Upper lobe of left lung (tissue), 6 donors: ENCODE data around the gene RAB42. TPM values are rescaled to one million over a fixed set of nuclear protein-coding genes. Genes with fewer than 3 reads are reported as not detected.
A peak's percentile ranks its signal among the peaks of the same experiment; 100 is the strongest.

ENCODE experiments used
- ATAC-seq, 2 donors: fragments of 200-7000 bp; cut with Tn5 transposase; one replicate each; pipeline ENCODE4 v1.9.1; 2022; ENCODE audit warnings: mild to moderate bottlenecking in 2 of 2, moderate library complexity in 2 of 2; ENCODE audit not compliant: low FRiP score in 2 of 2
- DNase-seq, 2 donors: peaks; one replicate each; pipeline ENCODE4 v3.0.0-alpha.2; 2019 to 2020
- H3K27ac ChIP-seq, 4 donors: fragments of 200-600 bp; sonication (generic); one replicate each; pipeline ENCODE4 v1.5.1; 2016 to 2019
- H3K27me3 ChIP-seq, 4 donors: fragments of 200-600 bp; sonication (generic); one replicate each; pipeline ENCODE4 v1.5.1; 2017 to 2019
- H3K36me3 ChIP-seq, 4 donors: fragments of 200-600 bp; sonication (generic); one replicate each; pipeline ENCODE4 v1.5.1; 2016 to 2019
- H3K4me1 ChIP-seq, 4 donors: fragments of 200-600 bp; sonication (generic); one replicate each; pipeline ENCODE4 v1.5.1; 2018 to 2019
- H3K4me3 ChIP-seq, 4 donors: fragments of 200-600 bp; sonication (generic); one replicate each; pipeline ENCODE4 v1.5.1; 2017 to 2019; ENCODE audit warnings: mild to moderate bottlenecking in 2 of 4, moderate library complexity in 1 of 4
- H3K9me3 ChIP-seq, 4 donors: fragments of 200-600 bp; sonication (generic); one replicate each; pipeline ENCODE4 v1.5.1; 2018 to 2019
- EP300 ChIP-seq, 4 donors: sonication (generic); formaldehyde crosslinking; IDR thresholded peaks; one replicate each; pipeline ENCODE4 v1.5.1; 2017; ENCODE audit warnings: antibody characterized with exemption in 4 of 4, control low read depth in 2 of 4
- POLR2A ChIP-seq, 4 donors: fragments of 450-650 bp; IDR thresholded peaks; one replicate each; pipeline ENCODE4 v1.5.1; 2016 to 2017; ENCODE audit warnings: antibody characterized with exemption in 4 of 4, mild to moderate bottlenecking in 2 of 4
- POLR2AphosphoS5 ChIP-seq, 2 donors: sonication (generic); formaldehyde crosslinking; IDR thresholded peaks; one replicate each; pipeline ENCODE4 v1.5.1; 2017; ENCODE audit warnings: antibody characterized with exemption in 2 of 2
- WGBS, 2 donors: methylation state at CpG; one replicate each; pipeline ENCODE4 v1.1.5; 2017 to 2018; 5-methylcytosine and 5-hydroxymethylcytosine counted together
- total RNA-seq, 6 donors: library from RNA; depleted of rRNA in 4 of 6; stranded (reverse); fragments of >200 nt in 4 of 6; gene quantifications; one replicate each; pipeline versions ENCODE4 v1.1.0 to v1.2.1, GENCODE V29; 2016 to 2021
- TF ChIP-seq, protein P1 (sequence below), 6 experiments: fragments of 450-650 bp in 4 of 6; fragments of 200-600 bp in 2 of 6; sonication (generic) in 2 of 6; IDR thresholded peaks; one replicate each; pipeline ENCODE4 v1.5.1; 2016 to 2019; ENCODE audit warnings: antibody characterized with exemption in 6 of 6
- donor health status: DM: no; HTN: no; CAD: no; lungs with moderate emphysema.
- donor health status: DM: no; HTN: yes; CAD: no; lungs with severe emphysema.

The RAB42 gene
- total RNA-seq, 6 donors from 2014 or later, result 3.9 to 13.7 (median 9.8) TPM

DNA sequence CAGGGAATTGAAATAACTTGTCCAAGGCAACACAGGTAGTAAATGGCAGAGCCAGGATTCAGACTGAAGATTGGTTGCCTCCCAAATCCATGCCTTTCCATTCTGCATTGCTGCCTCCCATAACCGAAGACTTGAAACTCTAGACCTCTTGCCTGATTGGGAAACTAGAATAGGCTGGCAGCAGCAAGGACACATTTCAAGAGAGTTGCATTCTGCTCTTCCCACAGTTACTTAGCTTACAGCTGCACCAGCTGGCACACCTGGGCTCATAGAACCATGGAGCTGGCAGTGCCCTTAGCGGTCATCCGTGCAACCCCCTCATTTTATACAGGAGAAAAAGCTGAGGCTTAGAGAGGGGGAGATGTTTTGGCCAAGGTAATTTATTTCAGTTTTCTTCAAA lies 31.2 kb upstream of the RAB42 start:
- no peaks in the 10 kb centered on the region for H3K9me3 ChIP-seq
- H3K4me1 ChIP-seq, result peaks cover 0 to 6% (median 0%) of the 10 kb centered on the region in 4 donors
- peaks cover 35 to 99% (median 79%) of the 10 kb centered on the region in 4 donors for H3K36me3 ChIP-seq
- DNase-seq, result no peak
- no peaks in the 10 kb centered on the region for H3K27me3 ChIP-seq
- H3K27ac ChIP-seq, result no peak overlapping the region
- H3K4me3 ChIP-seq, result no peak overlapping the region
- 91 to 100% methylated on average over 3 of the region's 3 CpGs for WGBS, 2 donors
- no peak for ATAC-seq
- TF ChIP-seq EP300 (IDR thresholded peaks at IDR 0.05) (no peak), POLR2AphosphoS5 (IDR thresholded peaks at IDR 0.05) (no peak), POLR2A (IDR thresholded peaks at IDR 0.05) (no peak)
- TF ChIP-seq, protein P1, sequence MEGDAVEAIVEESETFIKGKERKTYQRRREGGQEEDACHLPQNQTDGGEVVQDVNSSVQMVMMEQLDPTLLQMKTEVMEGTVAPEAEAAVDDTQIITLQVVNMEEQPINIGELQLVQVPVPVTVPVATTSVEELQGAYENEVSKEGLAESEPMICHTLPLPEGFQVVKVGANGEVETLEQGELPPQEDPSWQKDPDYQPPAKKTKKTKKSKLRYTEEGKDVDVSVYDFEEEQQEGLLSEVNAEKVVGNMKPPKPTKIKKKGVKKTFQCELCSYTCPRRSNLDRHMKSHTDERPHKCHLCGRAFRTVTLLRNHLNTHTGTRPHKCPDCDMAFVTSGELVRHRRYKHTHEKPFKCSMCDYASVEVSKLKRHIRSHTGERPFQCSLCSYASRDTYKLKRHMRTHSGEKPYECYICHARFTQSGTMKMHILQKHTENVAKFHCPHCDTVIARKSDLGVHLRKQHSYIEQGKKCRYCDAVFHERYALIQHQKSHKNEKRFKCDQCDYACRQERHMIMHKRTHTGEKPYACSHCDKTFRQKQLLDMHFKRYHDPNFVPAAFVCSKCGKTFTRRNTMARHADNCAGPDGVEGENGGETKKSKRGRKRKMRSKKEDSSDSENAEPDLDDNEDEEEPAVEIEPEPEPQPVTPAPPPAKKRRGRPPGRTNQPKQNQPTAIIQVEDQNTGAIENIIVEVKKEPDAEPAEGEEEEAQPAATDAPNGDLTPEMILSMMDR (IDR thresholded peaks at IDR 0.05), result no peak

DNA sequence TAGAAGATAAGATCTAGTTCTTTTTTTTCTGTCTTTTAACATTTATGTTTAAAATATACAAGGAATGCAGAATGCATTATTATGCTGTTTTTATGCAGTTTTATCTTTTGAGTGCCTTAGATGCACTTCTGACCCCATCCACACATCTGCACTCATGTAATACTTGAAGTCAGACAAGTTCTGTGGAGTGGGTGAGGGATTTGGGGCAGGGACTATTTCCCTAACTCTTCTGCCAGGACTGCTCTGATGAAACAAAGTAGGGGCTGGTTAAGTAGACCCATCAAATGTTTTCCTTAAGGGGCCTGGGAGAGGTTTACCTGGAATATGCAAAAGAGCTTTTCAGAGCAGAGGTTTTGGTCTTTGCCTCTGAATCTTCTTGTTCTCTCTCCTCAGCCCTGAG lies 27.8 kb upstream of the RAB42 start:
- DNase-seq, result no peak
- H3K27me3 ChIP-seq, result no peaks in the 10 kb centered on the region
- peak overlapping the region in 1 of 4 donors; percentile 68 for H3K27ac ChIP-seq
- H3K4me3 ChIP-seq, result no peak overlapping the region
- peaks cover 43 to 100% (median 87%) of the 10 kb centered on the region in 4 donors for H3K36me3 ChIP-seq
- ATAC-seq, result no peak
- H3K4me1 ChIP-seq, result peaks cover 0 to 6% (median 0%) of the 10 kb centered on the region in 4 donors
- no peak for TF ChIP-seq POLR2A (IDR thresholded peaks at IDR 0.05)
- TF ChIP-seq, protein P1 (IDR thresholded peaks at IDR 0.05), result no peak
- TF ChIP-seq EP300 (IDR thresholded peaks at IDR 0.05), result no peak
- no peak for TF ChIP-seq POLR2AphosphoS5 (IDR thresholded peaks at IDR 0.05)
- H3K9me3 ChIP-seq, result no peaks in the 10 kb centered on the region

DNA sequence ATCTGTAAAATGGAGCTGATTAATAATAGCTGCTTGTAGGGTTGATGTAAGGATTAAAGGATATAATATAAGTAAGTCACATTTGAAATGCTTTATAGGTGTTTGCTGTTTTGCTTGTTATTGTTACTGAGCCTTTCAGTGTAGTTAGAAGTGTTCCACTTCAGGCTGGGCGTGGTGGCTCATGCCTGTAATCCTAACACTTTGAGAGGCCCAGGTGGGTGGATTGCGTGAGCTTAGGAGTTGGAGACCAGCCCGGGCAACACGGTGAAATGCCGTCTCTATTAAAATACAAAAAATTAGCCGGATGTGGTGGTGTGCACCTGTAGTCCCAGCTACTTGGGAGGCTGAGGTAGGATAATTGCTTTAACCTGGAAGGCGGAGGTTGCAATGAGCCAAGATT lies 27.0 kb upstream of the RAB42 start:
- peak overlapping the region in 1 of 4 donors; percentile 68 for H3K27ac ChIP-seq
- WGBS, 2 donors, result 75 to 84% methylated on average over 7 of the region's 7 CpGs
- H3K27me3 ChIP-seq, result no peaks in the 10 kb centered on the region
- DNase-seq, result peak in 1 of 2 donors; percentile 77
- H3K4me1 ChIP-seq, result peaks cover 0 to 6% (median 0%) of the 10 kb centered on the region in 4 donors
- H3K9me3 ChIP-seq, result no peaks in the 10 kb centered on the region
- TF ChIP-seq, protein P1 (IDR thresholded peaks at IDR 0.05), result no peak
- TF ChIP-seq POLR2AphosphoS5 (IDR thresholded peaks at IDR 0.05) (no peak), EP300 (IDR thresholded peaks at IDR 0.05) (no peak), POLR2A (IDR thresholded peaks at IDR 0.05) (no peak)
- H3K36me3 ChIP-seq, result peaks cover 43 to 98% (median 82%) of the 10 kb centered on the region in 4 donors
- H3K4me3 ChIP-seq, result no peak overlapping the region
- ATAC-seq, result peak in 1 of 2 donors; percentile 37

DNA sequence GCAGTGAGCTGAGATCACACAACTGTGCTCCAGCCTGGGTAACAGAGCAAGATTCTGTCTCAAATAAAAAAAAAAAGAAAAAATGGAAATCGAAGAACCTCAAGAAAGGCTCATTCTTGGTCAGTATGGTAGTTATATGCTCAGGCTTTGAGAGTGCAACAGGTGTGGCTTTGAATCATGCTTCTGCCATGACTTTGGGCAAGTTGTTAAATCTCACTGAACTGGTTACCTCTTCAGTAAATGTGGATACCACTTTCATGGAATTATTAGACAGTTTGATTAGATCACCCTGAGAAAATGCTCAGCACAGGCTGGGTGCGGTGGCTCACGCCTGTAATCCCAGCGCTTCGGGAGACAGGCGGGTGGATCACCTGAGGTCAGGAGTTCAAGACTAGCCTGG lies 26.3 kb upstream of the RAB42 start:
- Histone ChIP-seq H3K4me1 (peaks cover 0 to 6% (median 0%) of the 10 kb centered on the region in 4 donors), H3K9me3 (no peaks in the 10 kb centered on the region), H3K4me3 (no peak overlapping the region), H3K27me3 (no peaks in the 10 kb centered on the region), H3K36me3 (peaks cover 38 to 98% (median 79%) of the 10 kb centered on the region in 4 donors), H3K27ac (no peak overlapping the region)
- no peak for DNase-seq
- WGBS, 2 donors, result 87 to 100% methylated on average over 6 of the region's 6 CpGs
- TF ChIP-seq EP300 (IDR thresholded peaks at IDR 0.05) (no peak), POLR2AphosphoS5 (IDR thresholded peaks at IDR 0.05) (no peak), POLR2A (IDR thresholded peaks at IDR 0.05) (no peak)
- TF ChIP-seq, protein P1 (IDR thresholded peaks at IDR 0.05), result no peak
- ATAC-seq, result no peak

DNA sequence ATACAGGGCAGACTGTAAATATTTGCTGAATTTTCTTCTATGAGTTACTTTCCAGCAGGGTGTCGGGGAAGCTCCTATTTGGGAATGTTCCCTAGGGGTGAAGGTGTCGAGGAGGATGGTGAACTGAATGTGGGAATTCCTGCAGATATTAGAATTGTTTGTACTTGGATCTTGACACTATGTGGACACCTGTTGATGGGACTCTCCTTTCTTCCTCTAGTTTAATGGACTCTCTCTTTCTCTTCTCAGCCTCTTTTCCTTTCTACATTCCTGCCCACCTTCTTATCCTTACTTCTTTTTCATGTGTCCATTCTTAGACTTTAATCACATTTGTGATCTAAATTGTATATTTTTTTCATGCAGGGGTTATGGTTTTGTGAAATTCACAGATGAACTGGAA lies 25.1 kb upstream of the RAB42 start:
- TF ChIP-seq EP300 (IDR thresholded peaks at IDR 0.05) (no peak), POLR2A (IDR thresholded peaks at IDR 0.05) (no peak)
- TF ChIP-seq, protein P1 (IDR thresholded peaks at IDR 0.05), result no peak
- DNase-seq (no peak), ATAC-seq (no peak)
- Histone ChIP-seq H3K4me1 (peaks cover 0 to 6% (median 0%) of the 10 kb centered on the region in 4 donors), H3K27ac (no peak overlapping the region), H3K27me3 (no peaks in the 10 kb centered on the region), H3K4me3 (no peak overlapping the region), H3K36me3 (peaks cover 29 to 98% (median 79%) of the 10 kb centered on the region in 4 donors), H3K9me3 (no peaks in the 10 kb centered on the region)
- whole genome bisulfite sequencing, 2 donors, result 88 to 92% methylated on average over 2 of the region's 2 CpGs
